H1 (cell line): ENCODE results near the gene STARD13.

ENCODE experiments used
- CBX8 ChIP-seq: fragments of 300-800, 300-1000 bp; sonication (generic); IDR thresholded peaks from 2 replicates; pipeline ENCODE4 v1.7.1; 2016; ENCODE audit warnings: low read depth, low read length, borderline replicate concordance
- CREB1 ChIP-seq: IDR thresholded peaks from 2 replicates; pipeline ENCODE4 v1.6.1; 2012; ENCODE audit warnings: inconsistent platforms
- EZH2 ChIP-seq: fragments of 200-600 bp; sonication (generic); IDR thresholded peaks from 2 replicates; pipeline ENCODE4 v1.7.1; 2012; ENCODE audit warnings: low read depth, mild to moderate bottlenecking, moderate library complexity, low read length, inconsistent platforms; ENCODE audit not compliant: severe bottlenecking
- GABPA ChIP-seq: IDR thresholded peaks from 2 replicates; pipeline ENCODE4 v1.6.1; 2011; ENCODE audit warnings: mild to moderate bottlenecking, low read length, moderate library complexity, borderline replicate concordance; ENCODE audit not compliant: insufficient read depth
- HDAC6 ChIP-seq: IDR thresholded peaks from one replicate; pipeline ENCODE4 v1.7.1; 2012; ENCODE audit warnings: low read depth, mild to moderate bottlenecking, inconsistent platforms, low read length, moderate library complexity
- NANOG ChIP-seq: IDR thresholded peaks from 2 replicates; pipeline ENCODE4 v1.6.1; 2011; ENCODE audit warnings: low read length, low read depth, mild to moderate bottlenecking, inconsistent platforms; ENCODE audit not compliant: insufficient read depth, poor library complexity, severe bottlenecking
- POLR2A ChIP-seq, 2 experiments: IDR thresholded peaks; 1 replicate in 1 of 2; 2 replicates in 1 of 2; pipeline ENCODE4 v1.6.1; 2011; ENCODE audit warnings: low read depth in 2 of 2, low read length in 2 of 2, mild to moderate bottlenecking in 2 of 2; ENCODE audit errors: control extremely low read depth in 1 of 2
- RAD21 ChIP-seq, 2 experiments: IDR thresholded peaks in 1 of 2; conservative IDR thresholded peaks in 1 of 2; 2 replicates each; pipeline ENCODE4 v1.6.1; 2011; ENCODE audit warnings: low read depth in 2 of 2, low read length in 2 of 2, improper control_type of control experiment in 1 of 2, inconsistent platforms in 1 of 2, mild to moderate bottlenecking in 1 of 2, moderate library complexity in 1 of 2
- RFX5 ChIP-seq: IDR thresholded peaks from 2 replicates; pipeline ENCODE4 v1.6.1; 2011; ENCODE audit warnings: low read depth, low read length, improper control_type of control experiment, borderline replicate concordance
- SP1 ChIP-seq: IDR thresholded peaks from 2 replicates; pipeline ENCODE4 v1.6.1; 2011; ENCODE audit warnings: low read depth, low read length
- TAF1 ChIP-seq: IDR thresholded peaks from 2 replicates; pipeline ENCODE4 v1.6.1; 2011; ENCODE audit warnings: mild to moderate bottlenecking, low read depth, low read length
- YY1 ChIP-seq: IDR thresholded peaks from 2 replicates; pipeline ENCODE4 v1.6.1; 2011; ENCODE audit warnings: low read depth, mild to moderate bottlenecking, low read length
- ZNF274 ChIP-seq: IDR thresholded peaks from 2 replicates; pipeline ENCODE4 v1.7.0; 2012; ENCODE audit warnings: low read length, borderline replicate concordance; ENCODE audit errors: extremely low read depth
- TF ChIP-seq, protein P1 (sequence below), 3 experiments: IDR thresholded peaks; 1 replicate in 2 of 3; 2 replicates in 1 of 3; pipeline versions ENCODE4 v1.5.1 to v1.6.1; 2011; ENCODE audit warnings: low read length in 3 of 3, mild to moderate bottlenecking in 3 of 3, inconsistent platforms in 2 of 3, low read depth in 1 of 3, moderate library complexity in 1 of 3; ENCODE audit not compliant: insufficient read depth in 1 of 3; ENCODE audit errors: control extremely low read depth in 1 of 3

DNA sequence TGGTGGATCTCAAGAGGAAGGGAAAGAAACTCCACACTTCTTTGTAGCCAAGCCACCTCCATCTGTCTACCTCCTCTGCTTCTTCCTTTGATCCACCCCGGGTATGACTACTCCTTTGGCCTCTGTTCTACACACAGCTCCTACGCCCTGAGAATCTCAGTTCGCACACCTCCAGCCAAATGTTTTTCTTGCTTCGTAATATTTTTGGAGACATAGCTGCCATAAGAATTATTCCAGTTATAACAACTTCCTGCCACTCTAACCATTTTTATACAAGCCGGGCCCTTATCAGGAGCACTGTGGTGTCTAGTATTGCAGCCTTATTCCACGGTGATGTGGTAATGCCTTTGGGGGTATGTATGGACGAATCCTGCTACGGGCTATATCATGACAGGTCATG is 126.7 kb downstream of the STARD13 start:
- TF ChIP-seq, protein P1, sequence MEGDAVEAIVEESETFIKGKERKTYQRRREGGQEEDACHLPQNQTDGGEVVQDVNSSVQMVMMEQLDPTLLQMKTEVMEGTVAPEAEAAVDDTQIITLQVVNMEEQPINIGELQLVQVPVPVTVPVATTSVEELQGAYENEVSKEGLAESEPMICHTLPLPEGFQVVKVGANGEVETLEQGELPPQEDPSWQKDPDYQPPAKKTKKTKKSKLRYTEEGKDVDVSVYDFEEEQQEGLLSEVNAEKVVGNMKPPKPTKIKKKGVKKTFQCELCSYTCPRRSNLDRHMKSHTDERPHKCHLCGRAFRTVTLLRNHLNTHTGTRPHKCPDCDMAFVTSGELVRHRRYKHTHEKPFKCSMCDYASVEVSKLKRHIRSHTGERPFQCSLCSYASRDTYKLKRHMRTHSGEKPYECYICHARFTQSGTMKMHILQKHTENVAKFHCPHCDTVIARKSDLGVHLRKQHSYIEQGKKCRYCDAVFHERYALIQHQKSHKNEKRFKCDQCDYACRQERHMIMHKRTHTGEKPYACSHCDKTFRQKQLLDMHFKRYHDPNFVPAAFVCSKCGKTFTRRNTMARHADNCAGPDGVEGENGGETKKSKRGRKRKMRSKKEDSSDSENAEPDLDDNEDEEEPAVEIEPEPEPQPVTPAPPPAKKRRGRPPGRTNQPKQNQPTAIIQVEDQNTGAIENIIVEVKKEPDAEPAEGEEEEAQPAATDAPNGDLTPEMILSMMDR (IDR thresholded peaks at IDR 0.05; ENCODE audit: control extremely low read depth in 1 of 3, insufficient read depth in 1 of 3, low read depth in 1 of 3, low read length in 3 of 3) = no peak
- TF ChIP-seq GABPA (no peak), CREB1 (no peak), RAD21 (IDR thresholded peaks at IDR 0.05 in 1 of 2, conservative IDR thresholded peaks at IDR 0.05 in 1 of 2; ENCODE audit: low read depth in 2 of 2, low read length in 2 of 2) (no peak), YY1 (no peak), EZH2 (no peak), TAF1 (no peak), NANOG (no peak), ZNF274 (no peak), SP1 (no peak), HDAC6 (no peak), POLR2A (IDR thresholded peaks at IDR 0.05; ENCODE audit: control extremely low read depth in 1 of 2, low read depth in 2 of 2, low read length in 2 of 2) (no peak), RFX5 (no peak), CBX8 (no peak)
